SJSA1 (cell line): ENCODE measurements around the gene ARHGEF12. TPM values are rescaled to one million over a fixed set of nuclear protein-coding genes. Genes with fewer than 3 reads are reported as not detected.

Experiments used
- DNase-seq, 2 experiments: peaks; one replicate each; pipeline ENCODE4 v3.0.0-alpha.2; 2015 to 2020; ENCODE audit warnings: low spot score in 2 of 2, low read depth in 1 of 2
- H3K27ac ChIP-seq: fragments of 250-450 bp; sonication (Bioruptor Pico); 2 replicates; pipeline ENCODE4 v1.5.1; 2020; ENCODE audit warnings: mild to moderate bottlenecking, moderate library complexity
- H3K27me3 ChIP-seq: fragments of 250-450 bp; sonication (Bioruptor Pico); replicated peaks from 2 replicates; pipeline ENCODE4 v1.5.1; 2020; ENCODE audit warnings: mild to moderate bottlenecking, moderate library complexity
- H3K36me3 ChIP-seq: fragments of 250-450 bp; sonication (Bioruptor Pico); 2 replicates; pipeline ENCODE4 v1.5.1; 2020; ENCODE audit warnings: mild to moderate bottlenecking
- H3K4me1 ChIP-seq: fragments of 250-450 bp; sonication (Bioruptor Pico); replicated peaks from 2 replicates; pipeline ENCODE4 v1.6.1; 2021; ENCODE audit warnings: mild to moderate bottlenecking
- H3K4me3 ChIP-seq: fragments of 250-450 bp; sonication (Bioruptor Pico); 2 replicates; pipeline ENCODE4 v1.5.1; 2020; ENCODE audit warnings: mild to moderate bottlenecking
- H3K9me3 ChIP-seq: fragments of 250-450 bp; sonication (Bioruptor Pico); replicated peaks from 2 replicates; pipeline ENCODE4 v1.5.1; 2020; ENCODE audit warnings: mild to moderate bottlenecking
- total RNA-seq: library from RNA; depleted of rRNA; stranded (reverse); fragments of >200 nt; shearing (Covaris generic); gene quantifications from 2 replicates; pipeline ENCODE4 v1.2.3, GENCODE V29; 2014; rRNA removed

The ARHGEF12 gene
- 29.6 and 36.9 TPM in 2 replicates for total RNA-seq

GRCh38 chr11:120335908-120336640, at the start of gene ARHGEF12:
Gene ARHGEF12, plus strand, starts transcription at chr11:120336413. Its CDS starts 831 bp downstream, at chr11:120337244.
- Histone ChIP-seq H3K4me1 (peaks cover 31% of the 10 kb centered on the region), H3K4me3 (peak within 1 kb of the TSS; percentile 95), H3K36me3 (peaks cover 5% of the 10 kb centered on the region), H3K27ac (peak within 1 kb of the TSS; percentile 83), H3K9me3 (no peaks in the 10 kb centered on the region), H3K27me3 (no peaks in the 10 kb centered on the region)
- DNase-seq = peak; percentile 88 to 91

GRCh38 chr11:120288021-120288420, 48.2 kb upstream of the ARHGEF12 start:
- H3K4me1 ChIP-seq = no peaks in the 10 kb centered on the region
- H3K27ac ChIP-seq = no peak overlapping the region
- no peaks in the 10 kb centered on the region for H3K9me3 ChIP-seq
- no peak overlapping the region for H3K4me3 ChIP-seq
- DNase-seq = no peak
- no peaks in the 10 kb centered on the region for H3K36me3 ChIP-seq
- H3K27me3 ChIP-seq = no peaks in the 10 kb centered on the region

DNA sequence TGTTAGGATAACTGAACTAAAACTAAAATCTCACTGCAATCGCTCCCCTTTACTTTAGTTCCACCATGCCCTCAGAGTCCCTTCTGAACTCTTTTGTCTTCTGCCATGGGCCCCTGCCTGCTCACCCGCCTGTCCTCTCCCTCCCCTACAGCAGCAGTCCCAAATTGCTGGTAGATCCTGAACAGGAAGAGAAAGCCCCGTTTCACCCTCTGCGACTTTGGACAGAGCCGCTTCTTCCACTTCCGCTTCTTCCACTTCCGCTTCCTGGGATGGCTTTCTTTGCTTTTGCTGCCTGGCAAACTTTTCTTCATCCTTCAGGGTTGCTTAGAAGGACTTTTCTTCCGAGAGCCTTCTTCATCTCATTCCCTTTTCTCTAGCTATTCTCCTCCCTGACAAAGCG, 46.8 kb upstream of the ARHGEF12 start:
- H3K9me3 ChIP-seq = no peaks in the 10 kb centered on the region
- H3K4me1 ChIP-seq = no peaks in the 10 kb centered on the region
- no peak overlapping the region for H3K27ac ChIP-seq
- no peak for DNase-seq
- no peak overlapping the region for H3K4me3 ChIP-seq
- no peaks in the 10 kb centered on the region for H3K36me3 ChIP-seq
- no peaks in the 10 kb centered on the region for H3K27me3 ChIP-seq

- H3K36me3 ChIP-seq = no peaks in the 10 kb centered on the region
- no peaks in the 10 kb centered on the region for H3K9me3 ChIP-seq
- DNase-seq = no peak
- H3K27me3 ChIP-seq = no peaks in the 10 kb centered on the region
- H3K4me3 ChIP-seq = no peak overlapping the region
- H3K27ac ChIP-seq = no peak overlapping the region
- H3K4me1 ChIP-seq = no peaks in the 10 kb centered on the region
Observed at GRCh38 chr11:120290956-120291355, 45.3 kb upstream of the ARHGEF12 start.

GRCh38 chr11:120293038-120293800, 43.0 kb upstream of the ARHGEF12 start:
- H3K36me3 ChIP-seq = no peaks in the 10 kb centered on the region
- DNase-seq = no peak
- H3K4me3 ChIP-seq = no peak overlapping the region
- no peak overlapping the region for H3K27ac ChIP-seq
- no peaks in the 10 kb centered on the region for H3K4me1 ChIP-seq
- H3K9me3 ChIP-seq = no peaks in the 10 kb centered on the region
- no peaks in the 10 kb centered on the region for H3K27me3 ChIP-seq

GRCh38 chr11:120294096-120294495, 42.1 kb upstream of the ARHGEF12 start:
- no peaks in the 10 kb centered on the region for H3K36me3 ChIP-seq
- H3K27ac ChIP-seq = no peak overlapping the region
- H3K9me3 ChIP-seq = no peaks in the 10 kb centered on the region
- H3K4me3 ChIP-seq = no peak overlapping the region
- no peaks in the 10 kb centered on the region for H3K27me3 ChIP-seq
- DNase-seq = no peak
- no peaks in the 10 kb centered on the region for H3K4me1 ChIP-seq

- H3K27me3 ChIP-seq = no peaks in the 10 kb centered on the region
- no peak for DNase-seq
Observed at GRCh38 chr11:120295099-120295498, 41.1 kb upstream of the ARHGEF12 start.

GRCh38 chr11:120296554-120296953, 39.7 kb upstream of the ARHGEF12 start:
- Histone ChIP-seq H3K4me3 (no peak overlapping the region), H3K36me3 (no peaks in the 10 kb centered on the region), H3K27ac (no peak overlapping the region), H3K4me1 (no peaks in the 10 kb centered on the region), H3K27me3 (no peaks in the 10 kb centered on the region), H3K9me3 (no peaks in the 10 kb centered on the region)
- DNase-seq = no peak

More at GRCh38 chr11:120295099-120295498, 41.1 kb upstream of the ARHGEF12 start:
- Histone ChIP-seq H3K4me3 (no peak overlapping the region), H3K27ac (no peak overlapping the region), H3K36me3 (no peaks in the 10 kb centered on the region), H3K9me3 (no peaks in the 10 kb centered on the region), H3K4me1 (no peaks in the 10 kb centered on the region)

- Histone ChIP-seq H3K36me3 (no peaks in the 10 kb centered on the region), H3K4me3 (no peak overlapping the region), H3K27ac (no peak overlapping the region), H3K9me3 (no peaks in the 10 kb centered on the region), H3K27me3 (no peaks in the 10 kb centered on the region), H3K4me1 (no peaks in the 10 kb centered on the region)
- no peak for DNase-seq
Observed at GRCh38 chr11:120298461-120298860, 37.8 kb upstream of the ARHGEF12 start.

- Histone ChIP-seq H3K27me3 (no peaks in the 10 kb centered on the region), H3K9me3 (no peaks in the 10 kb centered on the region), H3K27ac (no peak overlapping the region), H3K4me1 (peaks cover 13% of the 10 kb centered on the region), H3K36me3 (no peaks in the 10 kb centered on the region), H3K4me3 (no peak overlapping the region)
- no peak for DNase-seq
Observed at GRCh38 chr11:120302001-120302805, 34.0 kb upstream of the ARHGEF12 start.

DNA sequence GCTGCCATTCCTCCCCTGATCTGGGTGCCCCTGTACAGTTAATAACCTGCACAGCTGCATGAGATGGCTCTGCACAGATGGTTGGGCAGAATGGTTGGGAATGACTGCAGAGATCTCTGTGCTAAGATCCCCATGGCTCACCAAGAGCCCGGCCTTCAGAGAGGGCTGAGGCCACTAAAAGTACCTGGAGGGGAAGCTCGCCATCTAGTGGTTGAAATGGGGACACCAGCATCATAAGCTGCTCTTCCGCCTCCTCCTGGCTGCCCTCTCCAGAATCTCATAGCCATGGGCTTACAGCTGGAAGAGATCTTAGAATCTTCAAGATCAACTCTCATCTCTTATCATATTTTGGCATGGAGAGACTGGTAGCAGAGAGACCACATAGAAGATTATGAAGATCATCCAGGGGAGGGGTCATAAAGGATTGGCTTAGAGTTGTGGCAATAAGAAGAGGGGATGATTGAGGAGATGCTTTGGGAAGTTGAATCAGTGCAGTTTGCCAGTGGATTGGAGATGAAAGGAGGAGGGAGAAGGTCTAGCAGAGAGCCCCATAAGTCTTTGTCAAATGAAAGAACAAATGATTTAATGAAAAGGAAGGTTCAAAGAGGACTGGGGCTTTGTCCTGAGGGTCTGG, 33.1 kb upstream of the ARHGEF12 start:
- Histone ChIP-seq H3K27me3 (no peaks in the 10 kb centered on the region), H3K4me3 (no peak overlapping the region), H3K4me1 (peaks cover 13% of the 10 kb centered on the region), H3K36me3 (no peaks in the 10 kb centered on the region), H3K9me3 (no peaks in the 10 kb centered on the region), H3K27ac (no peak overlapping the region)
- peak in 1 of 2 experiments; percentile 54 for DNase-seq

DNA sequence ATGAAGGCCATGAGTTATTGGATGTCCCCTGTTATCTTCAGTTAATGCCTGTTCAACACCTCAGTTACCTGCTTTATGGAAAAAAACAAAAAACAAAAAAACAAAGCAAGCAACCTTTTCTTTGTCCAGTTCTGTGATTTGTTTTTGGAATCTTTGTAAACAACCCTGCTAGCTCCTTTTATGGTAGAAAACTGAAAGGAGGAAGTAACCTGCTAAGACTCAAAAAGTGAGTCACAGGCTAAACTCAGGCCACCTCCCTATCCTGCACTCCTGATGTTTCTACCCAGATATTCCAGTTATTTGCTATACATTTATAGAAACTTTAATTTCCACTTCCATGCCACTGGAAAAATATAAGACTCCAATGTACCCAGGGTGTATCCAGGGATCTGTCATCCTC, 31.7 kb upstream of the ARHGEF12 start:
- DNase-seq = no peak
- Histone ChIP-seq H3K4me3 (no peak overlapping the region), H3K36me3 (no peaks in the 10 kb centered on the region), H3K9me3 (no peaks in the 10 kb centered on the region), H3K27ac (no peak overlapping the region), H3K27me3 (no peaks in the 10 kb centered on the region), H3K4me1 (peaks cover 13% of the 10 kb centered on the region)

DNA sequence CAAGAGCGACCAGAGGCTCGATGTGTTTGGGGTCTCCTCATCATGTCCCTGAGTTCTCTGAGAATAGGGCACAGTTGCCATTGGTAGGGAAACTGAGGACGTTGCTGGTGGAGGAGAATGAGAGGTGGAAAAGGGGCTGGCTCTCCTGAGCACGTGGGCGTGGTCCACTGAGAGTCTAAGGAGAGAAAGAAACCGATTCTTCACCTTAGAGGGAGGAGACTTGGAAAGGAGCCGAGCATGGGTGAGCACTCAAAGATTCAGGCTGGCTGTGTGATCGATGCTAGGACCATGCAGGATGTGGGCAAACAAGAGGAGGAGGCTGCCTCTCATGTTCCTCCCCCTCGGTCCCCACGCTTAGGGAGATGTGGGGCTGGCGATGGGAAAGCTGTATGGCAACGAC, 30.9 kb upstream of the ARHGEF12 start:
- peaks cover 13% of the 10 kb centered on the region for H3K4me1 ChIP-seq
- H3K27me3 ChIP-seq = no peaks in the 10 kb centered on the region
- no peaks in the 10 kb centered on the region for H3K36me3 ChIP-seq
- H3K4me3 ChIP-seq = no peak overlapping the region
- DNase-seq = no peak
- no peak overlapping the region for H3K27ac ChIP-seq
- H3K9me3 ChIP-seq = no peaks in the 10 kb centered on the region
